GM18517 (cell line): ENCODE data around the gene WNT16.
A peak's percentile ranks its signal among the peaks of the same experiment; 100 is the strongest.
"Not testable (repeated sequence)": the region's sequence is repeated elsewhere in the genome, so short reads cannot be mapped to it uniquely, and the experiment has no call there.

ENCODE experiments used
- ATAC-seq: cut with Tn5 transposase; IDR thresholded peaks from one replicate; pipeline ENCODE4 v1.9.1; 2021; ENCODE audit warnings: mild to moderate bottlenecking, moderate library complexity; ENCODE audit not compliant: unreplicated experiment

Gene WNT16, protein sequence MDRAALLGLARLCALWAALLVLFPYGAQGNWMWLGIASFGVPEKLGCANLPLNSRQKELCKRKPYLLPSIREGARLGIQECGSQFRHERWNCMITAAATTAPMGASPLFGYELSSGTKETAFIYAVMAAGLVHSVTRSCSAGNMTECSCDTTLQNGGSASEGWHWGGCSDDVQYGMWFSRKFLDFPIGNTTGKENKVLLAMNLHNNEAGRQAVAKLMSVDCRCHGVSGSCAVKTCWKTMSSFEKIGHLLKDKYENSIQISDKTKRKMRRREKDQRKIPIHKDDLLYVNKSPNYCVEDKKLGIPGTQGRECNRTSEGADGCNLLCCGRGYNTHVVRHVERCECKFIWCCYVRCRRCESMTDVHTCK

DNA sequence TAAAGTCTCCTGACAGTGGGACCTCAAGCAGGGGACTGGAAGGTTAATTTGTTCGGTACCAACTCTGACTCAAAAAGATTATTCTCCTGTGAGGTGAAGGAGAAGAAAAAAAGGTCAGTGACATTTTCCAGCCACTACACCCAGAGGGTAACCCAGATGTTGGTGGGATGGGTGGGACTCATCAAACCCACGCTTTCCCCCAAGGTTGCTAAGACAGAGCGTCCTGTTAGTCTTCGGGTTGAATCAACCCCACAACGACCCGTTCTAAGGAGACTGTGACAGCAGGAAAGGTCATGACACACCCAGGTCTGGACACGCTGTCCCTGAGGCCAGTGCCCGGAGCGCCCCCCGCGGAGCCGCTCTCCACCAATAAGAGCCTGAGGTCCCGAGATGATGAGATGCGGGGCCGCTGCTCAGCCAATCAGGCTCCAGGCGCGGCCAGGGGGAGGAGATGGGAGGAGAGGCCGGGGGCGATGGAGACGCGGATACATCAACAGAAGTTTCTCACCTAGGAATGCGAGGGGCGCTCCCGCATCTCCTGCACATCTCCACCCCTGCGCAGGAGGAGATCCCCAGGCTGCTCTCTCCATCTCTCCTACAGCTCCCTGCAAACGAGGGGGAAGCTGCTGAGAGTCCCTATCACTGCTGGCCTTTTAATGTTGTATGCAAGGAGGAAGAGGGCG is at the start of gene WNT16:
TSS of gene WNT16 (plus strand) at position 493 of the 683 bp plus-strand sequence. CDS start 293 bp downstream, outside the sequence.
- no peak for ATAC-seq

- no peak for ATAC-seq
Measured at GRCh38 chr7:121279060-121279620, 49.7 kb upstream of the WNT16 start.

DNA sequence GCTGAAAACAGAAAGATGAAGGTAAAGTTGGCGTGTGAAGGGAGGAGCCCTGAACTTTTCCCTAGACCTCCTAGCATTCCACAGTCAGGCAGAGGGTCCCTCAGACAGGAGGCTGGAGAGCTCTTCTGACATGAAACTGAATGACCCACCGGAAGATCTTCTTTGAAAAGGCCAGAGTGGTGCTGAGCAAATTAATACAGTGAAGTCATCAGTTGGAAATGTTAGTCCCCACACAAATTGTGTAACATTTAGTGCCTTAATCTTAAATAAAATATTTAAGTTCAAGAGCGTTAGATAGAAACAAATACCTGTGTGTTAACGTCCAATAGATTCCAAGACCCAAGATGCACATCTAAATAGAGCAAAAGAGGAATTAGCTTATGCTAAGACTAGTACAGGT is 49.0 kb upstream of the WNT16 start:
- no peak for ATAC-seq

GRCh38 chr7:121280656-121281055 is 48.1 kb upstream of the WNT16 start:
- ATAC-seq: no peak

GRCh38 chr7:121282129-121282528 is 46.7 kb upstream of the WNT16 start:
- ATAC-seq: no peak

- no peak for ATAC-seq
Measured at GRCh38 chr7:121285066-121285667, 43.6 kb upstream of the WNT16 start.

DNA sequence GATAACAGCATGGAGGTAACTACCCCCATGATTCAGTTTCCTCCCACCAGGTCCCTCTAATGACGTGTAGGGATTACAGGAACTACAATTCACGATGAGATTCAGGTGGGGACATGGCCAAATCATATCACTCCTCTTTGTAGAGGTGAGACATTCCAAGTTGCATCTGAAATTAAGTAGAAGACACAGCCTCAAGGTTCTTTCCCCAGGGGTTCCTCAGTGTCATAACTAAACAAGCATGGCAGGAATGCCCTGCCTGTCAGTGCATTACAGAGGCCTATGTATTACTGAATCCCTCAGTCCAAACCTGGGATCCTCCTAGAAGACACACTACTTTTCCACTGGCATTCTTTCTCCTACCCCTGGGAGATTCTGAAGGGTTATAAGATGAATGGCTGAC is 42.6 kb upstream of the WNT16 start:
- no peak for ATAC-seq

- no peak for ATAC-seq
Measured at GRCh38 chr7:121286742-121287734, 41.8 kb upstream of the WNT16 start.

DNA sequence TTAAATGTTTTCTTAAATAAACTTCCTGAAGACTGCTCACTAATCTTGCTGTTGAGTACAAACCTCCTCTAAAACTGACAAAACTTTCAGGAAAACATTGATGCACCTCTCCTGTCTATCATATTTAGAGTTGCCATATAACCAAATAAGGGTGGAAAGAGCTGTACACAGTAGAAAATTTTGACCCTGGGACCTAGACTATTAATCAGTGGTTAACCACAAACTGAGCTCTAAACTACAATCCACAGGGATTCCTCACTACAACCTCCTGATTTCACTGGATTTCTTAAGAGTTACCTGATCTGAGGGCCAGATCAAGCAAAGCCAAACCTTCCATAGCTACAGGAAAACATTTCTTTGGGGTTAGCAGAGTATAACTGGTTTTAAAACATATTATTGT is 39.9 kb upstream of the WNT16 start:
- ATAC-seq: no peak

- ATAC-seq: not testable (repeated sequence)
Measured at GRCh38 chr7:121289930-121290329, 38.9 kb upstream of the WNT16 start.

GRCh38 chr7:121294448-121294992 is 34.3 kb upstream of the WNT16 start:
- no peak for ATAC-seq

DNA sequence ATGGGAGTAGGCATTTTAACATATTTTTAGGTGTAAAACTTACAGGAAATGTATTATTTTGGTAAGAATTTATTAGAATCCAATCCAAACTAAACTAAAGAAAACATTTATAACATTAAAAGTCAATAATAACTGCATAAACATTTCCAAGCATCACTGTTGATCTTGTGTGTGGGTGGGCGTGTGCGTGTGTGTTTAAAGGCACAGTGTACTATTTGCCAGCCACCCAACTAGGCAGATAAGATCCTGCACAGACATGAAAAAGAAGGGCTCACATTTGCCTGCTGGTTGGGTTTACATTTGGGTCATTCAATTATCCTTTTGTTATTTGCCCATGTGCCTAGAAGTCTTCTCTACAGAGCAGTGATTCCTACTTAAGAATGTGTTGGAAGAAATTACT is 31.0 kb upstream of the WNT16 start:
- no peak for ATAC-seq

- ATAC-seq: no peak
Measured at GRCh38 chr7:121298831-121299239, 30.0 kb upstream of the WNT16 start.

GRCh38 chr7:121300685-121301420 is 27.9 kb upstream of the WNT16 start:
- no peak for ATAC-seq

GRCh38 chr7:121301446-121302213 is 27.2 kb upstream of the WNT16 start:
- no peak for ATAC-seq

- ATAC-seq: peak; percentile 93
Measured at GRCh38 chr7:121302214-121302745, 26.5 kb upstream of the WNT16 start.

GRCh38 chr7:121303422-121304101 is 25.2 kb upstream of the WNT16 start:
- no peak for ATAC-seq

GRCh38 chr7:121304102-121304658 is 24.6 kb upstream of the WNT16 start:
- ATAC-seq: no peak
